GM20000 (cell line): ENCODE results near the gene GTF3C5.

ENCODE experiments used
- DNase-seq: peaks from one replicate; pipeline ENCODE4 v3.0.0; 2012; ENCODE audit warnings: low spot score
- TF ChIP-seq, protein P1 (sequence below): IDR thresholded peaks from 2 replicates; pipeline ENCODE4 v1.5.1; 2012; ENCODE audit warnings: mild to moderate bottlenecking, control low read depth; ENCODE audit errors: extremely low read depth, missing control alignments

The GTF3C5 gene

DNA sequence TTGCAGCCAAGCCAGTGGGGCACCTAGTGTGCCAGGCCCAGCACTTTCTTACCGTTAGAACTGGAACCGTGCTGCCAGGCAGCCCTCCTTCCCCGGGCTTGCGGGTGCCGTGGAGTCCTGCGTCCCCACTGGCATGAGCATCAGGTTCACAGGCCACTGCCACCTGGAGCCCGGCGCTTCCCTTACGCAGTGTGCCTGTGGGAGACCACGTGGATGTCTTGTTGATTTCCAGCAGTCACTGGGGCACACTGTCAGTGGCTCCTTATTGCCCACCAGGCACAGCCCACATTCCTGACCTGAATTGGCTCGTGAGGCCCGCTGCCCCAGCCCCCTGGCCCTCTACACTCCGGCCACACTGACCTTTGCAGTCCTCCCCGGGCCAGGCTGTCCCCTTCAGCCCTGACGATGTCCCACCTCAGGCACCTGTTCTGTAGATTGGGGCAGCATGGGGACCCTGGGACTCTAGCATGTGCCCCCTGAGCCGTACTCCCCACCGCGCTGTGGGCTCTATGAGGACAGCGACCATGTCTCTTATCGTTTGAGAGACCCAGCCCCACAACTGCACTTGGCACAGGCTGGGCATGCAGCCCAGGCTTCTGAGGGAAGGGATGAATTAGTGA lies 20.6 kb downstream of the GTF3C5 start:
- TF ChIP-seq, protein P1, sequence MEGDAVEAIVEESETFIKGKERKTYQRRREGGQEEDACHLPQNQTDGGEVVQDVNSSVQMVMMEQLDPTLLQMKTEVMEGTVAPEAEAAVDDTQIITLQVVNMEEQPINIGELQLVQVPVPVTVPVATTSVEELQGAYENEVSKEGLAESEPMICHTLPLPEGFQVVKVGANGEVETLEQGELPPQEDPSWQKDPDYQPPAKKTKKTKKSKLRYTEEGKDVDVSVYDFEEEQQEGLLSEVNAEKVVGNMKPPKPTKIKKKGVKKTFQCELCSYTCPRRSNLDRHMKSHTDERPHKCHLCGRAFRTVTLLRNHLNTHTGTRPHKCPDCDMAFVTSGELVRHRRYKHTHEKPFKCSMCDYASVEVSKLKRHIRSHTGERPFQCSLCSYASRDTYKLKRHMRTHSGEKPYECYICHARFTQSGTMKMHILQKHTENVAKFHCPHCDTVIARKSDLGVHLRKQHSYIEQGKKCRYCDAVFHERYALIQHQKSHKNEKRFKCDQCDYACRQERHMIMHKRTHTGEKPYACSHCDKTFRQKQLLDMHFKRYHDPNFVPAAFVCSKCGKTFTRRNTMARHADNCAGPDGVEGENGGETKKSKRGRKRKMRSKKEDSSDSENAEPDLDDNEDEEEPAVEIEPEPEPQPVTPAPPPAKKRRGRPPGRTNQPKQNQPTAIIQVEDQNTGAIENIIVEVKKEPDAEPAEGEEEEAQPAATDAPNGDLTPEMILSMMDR = no peak
- no peak for DNase-seq

DNA sequence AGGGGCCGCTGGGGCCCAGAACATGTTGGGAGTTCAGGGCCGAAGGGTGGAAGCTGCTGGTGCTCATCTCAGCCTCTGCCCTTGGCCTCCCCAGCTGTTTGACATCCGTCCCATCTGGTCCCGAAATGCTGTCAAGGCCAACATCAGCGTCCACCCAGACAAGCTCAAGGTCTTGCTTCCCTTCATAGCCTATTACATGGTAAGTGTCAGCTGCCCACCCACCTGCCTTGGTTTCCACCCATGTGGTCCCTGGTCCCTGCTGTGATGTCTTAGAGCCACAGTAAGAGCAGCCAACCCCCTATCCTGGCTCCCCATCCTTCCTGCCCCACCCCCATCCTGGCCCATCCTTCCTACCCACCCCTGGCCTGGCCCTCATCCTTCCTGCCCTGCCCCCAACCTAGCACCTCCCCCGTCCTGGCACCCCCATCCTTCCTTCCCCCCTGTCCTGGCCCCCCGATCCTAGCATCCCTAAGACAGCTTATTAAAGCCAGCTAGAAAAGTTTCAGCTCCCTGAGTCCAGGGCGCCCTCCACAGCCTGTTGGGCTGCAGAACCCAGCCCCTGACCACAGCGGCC lies 21.3 kb downstream of the GTF3C5 start:
- DNase-seq = no peak

GRCh38 chr9:133054194-133054890 lies 23.5 kb downstream of the GTF3C5 start:
- no peak for DNase-seq
- TF ChIP-seq, protein P1 = no peak

More for the DNA sequence above, 21.3 kb downstream of the GTF3C5 start:
- TF ChIP-seq, protein P1 = no peak

- TF ChIP-seq, protein P1 = no peak
Measured at GRCh38 chr9:133054966-133055365, 24.2 kb downstream of the GTF3C5 start.

DNA sequence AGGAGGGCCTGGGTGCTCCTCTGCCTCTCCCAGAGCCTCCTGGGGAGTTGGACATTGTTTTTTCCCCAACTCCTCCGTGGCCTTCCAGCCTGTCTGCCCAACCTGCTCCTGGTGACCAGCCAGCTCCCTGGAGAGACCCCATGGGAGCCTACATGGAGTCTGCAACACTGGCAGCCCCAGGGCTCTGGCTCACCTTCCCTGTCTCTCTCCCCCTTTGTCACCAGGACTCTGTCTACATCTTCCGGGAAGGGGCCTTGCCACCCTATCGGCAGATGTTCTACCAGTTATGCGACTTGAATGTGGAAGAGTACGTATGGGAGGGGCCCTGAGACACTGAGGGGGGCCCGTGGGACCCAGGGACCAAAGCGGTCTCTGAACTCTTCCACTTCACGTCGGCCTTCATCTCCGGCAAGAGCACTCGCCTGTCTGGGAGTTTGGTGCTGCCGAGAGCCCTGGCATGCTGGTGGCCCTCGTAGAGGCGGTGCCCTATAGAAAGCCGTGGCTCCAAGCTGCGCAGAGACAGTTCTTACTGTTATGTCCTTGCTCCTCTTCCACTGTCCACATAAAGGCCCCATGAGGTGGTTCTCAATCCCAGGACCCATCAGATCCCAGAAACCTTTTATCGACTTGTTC lies 25.1 kb downstream of the GTF3C5 start:
- TF ChIP-seq, protein P1 = no peak
- DNase-seq = no peak

More at GRCh38 chr9:133054966-133055365, 24.2 kb downstream of the GTF3C5 start:
- DNase-seq = no peak

DNA sequence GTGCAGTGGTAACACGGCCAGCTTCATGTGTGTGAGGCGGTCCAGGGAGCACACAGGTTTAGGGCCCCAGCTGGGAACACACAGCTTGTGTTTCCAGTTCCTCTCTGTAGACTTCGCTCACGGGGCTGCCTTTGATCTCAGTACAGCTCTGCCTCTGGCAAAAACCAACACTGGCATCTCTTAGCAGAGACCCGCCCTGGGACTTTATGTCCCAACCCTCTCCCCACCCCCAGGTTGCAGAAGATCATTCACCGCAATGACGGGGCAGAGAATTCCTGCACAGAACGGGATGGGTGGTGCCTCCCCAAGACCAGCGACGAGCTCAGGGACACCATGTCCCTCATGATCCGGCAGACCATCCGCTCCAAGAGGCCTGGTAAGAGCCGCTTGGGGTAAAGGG lies 25.7 kb downstream of the GTF3C5 start:
- TF ChIP-seq, protein P1 = no peak
- DNase-seq = no peak

GRCh38 chr9:133057006-133057405 lies 26.2 kb downstream of the GTF3C5 start:
- no peak for DNase-seq
- TF ChIP-seq, protein P1 = no peak
